CD4-positive, alpha-beta T cell treated with Interleukin-6 at 100 ng/mL for 8 hours (primary cell): ENCODE results near the gene RTKN2.

Experiments
- DNase-seq: peaks from one replicate; pipeline ENCODE4 v3.0.0-alpha.2; 2020; ENCODE audit warnings: mixed read lengths, low spot score

The RTKN2 gene

GRCh38 chr10:62224606-62225005 is 44.0 kb downstream of the RTKN2 start:
- DNase-seq, result no peak

GRCh38 chr10:62217683-62218082 is 51.0 kb downstream of the RTKN2 start:
- no peak for DNase-seq

- no peak for DNase-seq
Measured at GRCh38 chr10:62214364-62214874, 54.2 kb downstream of the RTKN2 start.

GRCh38 chr10:62205750-62206399 is 62.8 kb downstream of the RTKN2 start:
- no peak for DNase-seq

- DNase-seq, result peak; percentile 34
Measured at GRCh38 chr10:62199584-62199983, 69.1 kb downstream of the RTKN2 start.

GRCh38 chr10:62196528-62196927 is 72.1 kb downstream of the RTKN2 start:
- no peak for DNase-seq

- DNase-seq, result no peak
Measured at GRCh38 chr10:62195675-62195926, 73.0 kb downstream of the RTKN2 start.

GRCh38 chr10:62194924-62195674 is 73.5 kb downstream of the RTKN2 start:
- DNase-seq, result no peak

GRCh38 chr10:62193479-62193878 is 75.2 kb downstream of the RTKN2 start:
- DNase-seq, result no peak

- DNase-seq, result no peak
Measured at GRCh38 chr10:62189131-62189530, 79.5 kb downstream of the RTKN2 start.

- DNase-seq, result no peak
Measured at GRCh38 chr10:62188021-62188616, 80.5 kb downstream of the RTKN2 start.

- DNase-seq, result no peak
Measured at GRCh38 chr10:62186999-62187675, 81.5 kb downstream of the RTKN2 start.

GRCh38 chr10:62185919-62186692 is 82.5 kb downstream of the RTKN2 start:
- DNase-seq, result no peak

- no peak for DNase-seq
Measured at GRCh38 chr10:62183857-62184795, 84.5 kb downstream of the RTKN2 start.

- peak; percentile 86 for DNase-seq
Measured at GRCh38 chr10:62183442-62183841, 85.2 kb downstream of the RTKN2 start.

- DNase-seq, result no peak
Measured at GRCh38 chr10:62182595-62182994, 86.0 kb downstream of the RTKN2 start.

- DNase-seq, result no peak
Measured at GRCh38 chr10:62182171-62182570, 86.5 kb downstream of the RTKN2 start.

GRCh38 chr10:62180677-62181076 is 88.0 kb downstream of the RTKN2 start:
- no peak for DNase-seq

- DNase-seq, result no peak
Measured at GRCh38 chr10:62178568-62178967, 90.1 kb downstream of the RTKN2 start.

- DNase-seq, result no peak
Measured at GRCh38 chr10:62177111-62177510, 91.5 kb downstream of the RTKN2 start.

- no peak for DNase-seq
Measured at GRCh38 chr10:62175251-62175650, 93.4 kb downstream of the RTKN2 start.
